HUES6 (cell line): ENCODE results near the gene ALDH1B1.

Experiments used
- H3K27ac ChIP-seq: 2 replicates; pipeline ENCODE4 v1.7.0; 2013; ENCODE audit warnings: low read depth, mild to moderate bottlenecking, low read length, inconsistent platforms
- H3K27me3 ChIP-seq: 2 replicates; pipeline ENCODE4 v1.6.1; 2013; ENCODE audit warnings: low read length; ENCODE audit not compliant: control insufficient read depth, insufficient read depth
- H3K36me3 ChIP-seq: 2 replicates; pipeline ENCODE4 v1.6.1; 2013; ENCODE audit warnings: low read length; ENCODE audit not compliant: control insufficient read depth, insufficient read depth
- H3K4me1 ChIP-seq: 2 replicates; pipeline ENCODE4 v1.6.1; 2013; ENCODE audit warnings: low read length; ENCODE audit not compliant: control insufficient read depth, insufficient read depth
- H3K4me3 ChIP-seq: 2 replicates; pipeline ENCODE4 v1.5.1; 2013; ENCODE audit warnings: low read depth, low read length
- H3K9ac ChIP-seq: one replicate; pipeline ENCODE4 v1.6.1; 2013; ENCODE audit warnings: mild to moderate bottlenecking, low read length
- H3K9me3 ChIP-seq: 2 replicates; pipeline ENCODE4 v1.6.1; 2013; ENCODE audit warnings: low read depth, low read length; ENCODE audit not compliant: control insufficient read depth, insufficient read depth

Gene ALDH1B1

DNA sequence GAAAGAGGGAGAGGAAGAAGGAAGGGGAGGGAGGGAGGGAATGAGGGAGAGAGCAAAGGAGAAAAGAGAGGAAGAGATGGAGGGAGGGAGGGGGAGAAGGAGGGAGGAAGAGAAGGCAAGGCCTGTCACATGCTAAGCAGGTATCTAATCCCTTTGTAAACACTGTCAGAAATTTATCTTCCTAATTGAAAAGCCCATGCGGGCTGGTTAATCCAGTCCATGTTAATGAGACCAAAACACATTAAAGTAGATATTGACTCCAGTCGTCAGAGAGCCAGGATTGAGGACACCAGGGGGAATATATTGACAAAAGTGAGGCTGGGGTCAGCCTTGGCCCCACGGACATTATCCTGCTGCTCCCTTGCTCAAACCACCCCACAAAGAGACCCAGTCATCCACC, 37.4 kb upstream of the ALDH1B1 start:
- no peak overlapping the region for H3K27ac ChIP-seq
- no peak overlapping the region for H3K9ac ChIP-seq
- no peak overlapping the region for H3K4me3 ChIP-seq

DNA sequence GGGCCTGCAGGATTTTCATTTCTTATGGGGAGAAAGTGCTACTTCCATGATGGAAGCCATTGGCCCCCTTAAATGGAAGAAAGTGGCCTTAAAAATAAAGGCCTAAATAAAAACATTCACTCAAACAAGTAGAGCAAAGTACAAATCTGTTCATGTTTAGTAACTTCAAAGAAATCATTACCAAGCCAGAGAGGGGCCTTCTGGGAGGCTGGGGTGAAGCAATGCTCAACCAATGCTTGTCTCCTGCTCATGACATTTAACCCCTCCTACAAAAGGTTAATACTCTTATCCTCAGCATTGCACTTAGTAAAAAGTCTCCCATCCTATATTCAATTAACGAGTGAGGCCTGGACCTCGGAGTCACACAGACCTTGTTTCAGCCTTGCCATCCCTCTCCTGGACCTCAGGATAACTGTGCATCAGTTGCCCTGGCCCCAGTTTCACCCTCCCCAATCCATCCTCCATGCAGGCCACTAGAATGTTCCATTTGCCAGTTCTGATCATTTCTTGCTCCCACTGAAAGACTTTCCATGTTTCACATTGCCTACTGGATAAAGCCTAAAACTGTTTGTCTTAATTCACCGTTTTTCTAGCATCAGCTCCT, 36.9 kb upstream of the ALDH1B1 start:
- no peak overlapping the region for H3K4me3 ChIP-seq
- no peak overlapping the region for H3K27ac ChIP-seq
- H3K9ac ChIP-seq, result no peak overlapping the region
- H3K27me3 ChIP-seq, result peaks cover 10% of the 10 kb centered on the region
- H3K9me3 ChIP-seq, result no peaks in the 10 kb centered on the region
- no peaks in the 10 kb centered on the region for H3K36me3 ChIP-seq
- no peaks in the 10 kb centered on the region for H3K4me1 ChIP-seq

More for the DNA sequence above, 37.4 kb upstream of the ALDH1B1 start:
- no peaks in the 10 kb centered on the region for H3K9me3 ChIP-seq
- H3K36me3 ChIP-seq, result no peaks in the 10 kb centered on the region
- H3K27me3 ChIP-seq, result peaks cover 10% of the 10 kb centered on the region
- no peaks in the 10 kb centered on the region for H3K4me1 ChIP-seq

- H3K36me3 ChIP-seq, result no peaks in the 10 kb centered on the region
- peaks cover 7% of the 10 kb centered on the region for H3K27me3 ChIP-seq
- H3K27ac ChIP-seq, result no peak overlapping the region
- H3K4me1 ChIP-seq, result peaks cover 6% of the 10 kb centered on the region; the same call in 1 of the 2 replicates
- no peaks in the 10 kb centered on the region for H3K9me3 ChIP-seq
- H3K9ac ChIP-seq, result no peak overlapping the region
- H3K4me3 ChIP-seq, result no peak overlapping the region
Measured at GRCh38 chr9:38356851-38357250, 35.7 kb upstream of the ALDH1B1 start.

- Histone ChIP-seq H3K9ac (no peak overlapping the region), H3K4me3 (no peak overlapping the region), H3K27ac (no peak overlapping the region), H3K27me3 (peaks cover 7% of the 10 kb centered on the region), H3K9me3 (no peaks in the 10 kb centered on the region), H3K36me3 (no peaks in the 10 kb centered on the region), H3K4me1 (peaks cover 6% of the 10 kb centered on the region; the same call in 1 of the 2 replicates)
Measured at GRCh38 chr9:38357350-38358114, 35.0 kb upstream of the ALDH1B1 start.

GRCh38 chr9:38358390-38359296, 33.9 kb upstream of the ALDH1B1 start:
- Histone ChIP-seq H3K4me1 (peaks cover 6% of the 10 kb centered on the region; the same call in 1 of the 2 replicates), H3K27ac (no peak overlapping the region), H3K27me3 (peaks cover 7% of the 10 kb centered on the region), H3K36me3 (no peaks in the 10 kb centered on the region), H3K9me3 (no peaks in the 10 kb centered on the region), H3K4me3 (no peak overlapping the region), H3K9ac (no peak overlapping the region)

DNA sequence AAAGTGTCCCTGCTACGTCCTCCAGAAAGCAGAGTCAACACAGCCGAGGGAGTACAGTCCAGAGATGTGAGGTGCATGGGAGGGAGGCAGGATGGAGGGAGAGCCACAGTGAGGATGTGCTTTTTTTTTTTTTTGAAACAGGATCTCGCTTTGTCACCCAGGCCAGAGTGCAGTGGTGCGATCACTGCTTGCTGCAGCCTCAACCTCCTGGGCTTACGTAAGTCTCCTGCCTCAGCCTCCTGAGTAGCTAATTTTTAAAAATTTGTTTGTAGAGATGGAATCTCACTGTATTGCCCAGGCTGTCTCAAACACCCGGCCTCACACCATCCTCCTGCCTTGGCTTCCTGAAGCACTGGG, 33.2 kb upstream of the ALDH1B1 start:
- Histone ChIP-seq H3K36me3 (no peaks in the 10 kb centered on the region), H3K4me3 (no peak overlapping the region), H3K9me3 (no peaks in the 10 kb centered on the region), H3K27ac (no peak overlapping the region), H3K4me1 (peaks cover 6% of the 10 kb centered on the region; the same call in 1 of the 2 replicates), H3K9ac (no peak overlapping the region), H3K27me3 (peaks cover 7% of the 10 kb centered on the region)

DNA sequence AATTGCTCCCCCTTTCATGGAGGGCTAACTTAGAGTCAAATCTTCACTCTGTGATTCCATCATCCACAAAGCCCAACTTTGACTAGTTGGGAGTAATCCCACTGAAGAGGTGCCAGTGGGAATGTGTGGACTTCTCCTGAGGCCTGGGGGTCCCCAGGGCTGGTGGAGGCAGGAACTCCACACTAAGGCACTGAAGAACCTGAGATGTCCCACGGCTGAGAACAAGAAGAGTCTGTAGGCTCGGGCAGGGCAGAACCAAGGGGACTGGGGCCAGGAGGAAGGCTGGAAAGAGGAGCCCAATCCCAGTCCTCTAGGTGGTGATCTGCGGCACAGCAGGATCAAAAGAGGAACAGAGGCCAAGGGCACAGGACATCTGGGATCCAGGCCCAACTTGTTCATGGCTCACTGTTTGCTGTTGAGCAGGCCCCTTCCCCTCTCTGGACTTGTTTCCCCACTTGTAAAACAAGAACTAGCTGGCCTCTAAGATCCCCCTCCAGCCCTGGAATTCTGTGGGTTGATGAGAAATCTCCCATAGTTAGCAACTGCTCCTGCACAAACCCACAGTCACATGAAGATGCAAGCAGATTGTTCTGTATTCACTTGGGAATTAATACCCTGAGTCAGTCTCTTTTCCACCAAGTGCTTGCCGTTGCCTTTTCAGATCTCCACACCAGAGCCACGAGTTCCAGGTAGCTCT, 32.7 kb upstream of the ALDH1B1 start:
- Histone ChIP-seq H3K27me3 (peaks cover 7% of the 10 kb centered on the region), H3K27ac (no peak overlapping the region), H3K4me1 (peaks cover 6% of the 10 kb centered on the region; the same call in 1 of the 2 replicates), H3K9ac (no peak overlapping the region), H3K4me3 (no peak overlapping the region), H3K9me3 (no peaks in the 10 kb centered on the region), H3K36me3 (no peaks in the 10 kb centered on the region)

- Histone ChIP-seq H3K27me3 (peaks cover 7% of the 10 kb centered on the region), H3K36me3 (no peaks in the 10 kb centered on the region), H3K4me1 (peaks cover 6% of the 10 kb centered on the region; the same call in 1 of the 2 replicates), H3K9me3 (no peaks in the 10 kb centered on the region), H3K27ac (no peak overlapping the region), H3K9ac (no peak overlapping the region), H3K4me3 (no peak overlapping the region)
Measured at GRCh38 chr9:38360839-38361472, 31.5 kb upstream of the ALDH1B1 start.

- Histone ChIP-seq H3K27ac (no peak overlapping the region), H3K4me1 (peaks cover 6% of the 10 kb centered on the region; the same call in 1 of the 2 replicates), H3K4me3 (no peak overlapping the region), H3K9ac (no peak overlapping the region), H3K27me3 (peaks cover 7% of the 10 kb centered on the region), H3K36me3 (no peaks in the 10 kb centered on the region), H3K9me3 (no peaks in the 10 kb centered on the region)
Measured at GRCh38 chr9:38361473-38361850, 31.0 kb upstream of the ALDH1B1 start.

- Histone ChIP-seq H3K4me3 (no peak overlapping the region), H3K27me3 (peaks cover 4% of the 10 kb centered on the region; the same call in 1 of the 2 replicates), H3K27ac (no peak overlapping the region), H3K9me3 (no peaks in the 10 kb centered on the region), H3K9ac (no peak overlapping the region), H3K4me1 (peaks cover 6% of the 10 kb centered on the region; the same call in 1 of the 2 replicates), H3K36me3 (no peaks in the 10 kb centered on the region)
Measured at GRCh38 chr9:38362852-38363588, 29.5 kb upstream of the ALDH1B1 start.
